Natural killer cell (primary cell): ENCODE measurements around the gene CNTN6. TPM values are rescaled to one million over a fixed set of nuclear protein-coding genes. Genes with fewer than 3 reads are reported as not detected.

ENCODE experiments used
- ATAC-seq, 3 donors: fragments of 150-1000 bp in 2 of 3; fragments of 200-7000 bp in 1 of 3; cut with Tn5 transposase; 1 replicate in 1 of 3; 2 replicates in 2 of 3; pipeline ENCODE4 v1.10.0; 2021; ENCODE audit warnings: mild to moderate bottlenecking in 2 of 3, moderate library complexity in 2 of 3
- DNase-seq, 2 donors: peaks; one replicate each; pipeline versions ENCODE4 v3.0.0 to v3.0.0-alpha.2; 2013 to 2021; ENCODE audit warnings: mixed read lengths in 1 of 2
- H3K27ac ChIP-seq: one replicate; pipeline ENCODE4 v1.5.1; 2013; ENCODE audit warnings: mild to moderate bottlenecking, low read length
- H3K27me3 ChIP-seq: one replicate; pipeline ENCODE4 v1.6.1; 2013; ENCODE audit warnings: low read length; ENCODE audit not compliant: control insufficient read depth, insufficient read depth
- H3K36me3 ChIP-seq: one replicate; pipeline ENCODE4 v1.6.1; 2013; ENCODE audit warnings: low read length; ENCODE audit not compliant: control insufficient read depth, insufficient read depth
- H3K4me1 ChIP-seq: one replicate; pipeline ENCODE4 v1.6.1; 2013; ENCODE audit warnings: low read length; ENCODE audit not compliant: control insufficient read depth, insufficient read depth
- H3K4me3 ChIP-seq: one replicate; pipeline ENCODE4 v1.5.1; 2013; ENCODE audit warnings: low read length
- H3K9me3 ChIP-seq: one replicate; pipeline ENCODE4 v1.6.1; 2013; ENCODE audit warnings: low read length; ENCODE audit not compliant: control insufficient read depth, insufficient read depth
- H3K27ac Mint-ChIP-seq, 2 donors: one replicate each; pipeline ENCODE4 v1.8.0; 2022; ENCODE audit warnings: mild to moderate bottlenecking in 2 of 2, mixed read lengths in 2 of 2, moderate library complexity in 1 of 2
- H3K27me3 Mint-ChIP-seq, 2 donors: one replicate each; pipeline ENCODE4 v1.8.0; 2022; ENCODE audit warnings: low read depth in 2 of 2, mixed read lengths in 2 of 2
- H3K36me3 Mint-ChIP-seq: one replicate; pipeline ENCODE4 v1.8.0; 2022; ENCODE audit warnings: mixed read lengths
- H3K4me1 Mint-ChIP-seq, 2 donors: one replicate each; pipeline ENCODE4 v1.8.0; 2022; ENCODE audit warnings: mixed read lengths in 2 of 2
- H3K4me3 Mint-ChIP-seq: one replicate; pipeline ENCODE4 v1.8.0; 2022; ENCODE audit warnings: mild to moderate bottlenecking, moderate library complexity, mixed read lengths
- H3K9me3 Mint-ChIP-seq, 2 donors: one replicate each; pipeline ENCODE4 v1.8.0; 2022; ENCODE audit warnings: mixed read lengths in 2 of 2
- CTCF ChIP-seq: fragments of 200-600 bp; IDR thresholded peaks from one replicate; pipeline ENCODE4 v1.8.0; 2022; ENCODE audit warnings: antibody characterized with exemption
- WGBS: methylation state at CpG from one replicate; pipeline ENCODE4 v1.1.7; 2013; ENCODE audit warnings: missing lambda C conversion rate; ENCODE audit not compliant: insufficient coverage; 5-methylcytosine and 5-hydroxymethylcytosine counted together
- intact Hi-C: fragments of 100-400 bp; cut with micrococcal nuclease; formaldehyde crosslinking; loops from one replicate; pipeline ENCODE4 v1.14.2; 2022
- total RNA-seq, 4 donors: library from RNA; stranded (reverse); fragments of 120-200 nt in 1 of 4; gene quantifications; one replicate each; pipeline versions ENCODE4 v1.2.3 to v1.2.4, GENCODE V29; 2013 to 2022

The CNTN6 gene
- total RNA-seq, 3 donors from 2014 or later (not counting 1 experiment from before 2014, with no cell fraction given), result not detected

- Histone ChIP-seq H3K9me3 (no peaks in the 10 kb centered on the region), H3K27me3 (no peaks in the 10 kb centered on the region), H3K36me3 (no peaks in the 10 kb centered on the region), H3K4me1 (no peaks in the 10 kb centered on the region), H3K27ac (no peak overlapping the region), H3K4me3 (no peak overlapping the region)
- Mint-ChIP-seq H3K4me1 (no peaks in the 10 kb centered on the region), H3K27me3 (no peaks in the 10 kb centered on the region), H3K36me3 (no peaks in the 10 kb centered on the region), H3K9me3 (peaks cover 3 to 6% of the 10 kb centered on the region in 2 donors), H3K4me3 (no peak overlapping the region), H3K27ac (no peak overlapping the region)
- no peak for TF ChIP-seq CTCF
- ATAC-seq (no peak), DNase-seq (no peak)
- 23% methylated on average over 2 of the region's 2 CpGs for WGBS
- intact Hi-C loops, result no loop called here
Measured at GRCh38 chr3:1207904-1208303, 115.1 kb downstream of the CNTN6 start.

DNA sequence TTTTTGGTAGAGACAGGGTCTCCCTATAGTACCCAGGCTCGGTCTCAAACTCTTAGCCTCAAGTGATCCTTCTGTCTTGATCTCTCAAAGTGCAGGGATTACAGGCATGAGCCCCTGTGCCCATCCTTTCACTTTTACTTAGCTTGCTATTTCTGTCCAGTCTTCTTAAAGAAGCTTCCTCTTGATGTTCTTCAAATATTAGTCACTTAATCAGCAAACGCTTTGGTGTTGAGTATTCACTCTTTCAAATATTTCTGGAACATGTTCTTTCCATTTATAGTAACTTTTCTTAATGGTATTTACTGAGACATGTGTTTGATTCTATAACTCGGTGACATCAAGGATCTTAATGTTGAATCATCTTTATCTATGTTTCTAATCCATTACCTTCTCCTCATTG, 122.1 kb downstream of the CNTN6 start:
- no peak for ATAC-seq
- no peak for TF ChIP-seq CTCF
- no peak overlapping the region for H3K4me3 Mint-ChIP-seq

GRCh38 chr3:1216856-1217255, 124.0 kb downstream of the CNTN6 start:
- Histone ChIP-seq H3K4me1 (no peaks in the 10 kb centered on the region), H3K27me3 (no peaks in the 10 kb centered on the region), H3K27ac (no peak overlapping the region), H3K9me3 (peaks cover 7% of the 10 kb centered on the region), H3K36me3 (no peaks in the 10 kb centered on the region), H3K4me3 (no peak overlapping the region)
- DNase-seq (no peak), ATAC-seq (no peak)
- no peaks in the 10 kb centered on the region for H3K27me3 Mint-ChIP-seq
- H3K9me3 Mint-ChIP-seq, result peaks cover 14 to 25% of the 10 kb centered on the region in 2 donors
- H3K4me3 Mint-ChIP-seq, result no peak overlapping the region
- intact Hi-C loops, result no loop called here
- H3K27ac Mint-ChIP-seq, result no peak overlapping the region
- WGBS, result 57% methylated on average over 1 of the region's 1 CpG
- no peak for TF ChIP-seq CTCF
- H3K4me1 Mint-ChIP-seq, result no peaks in the 10 kb centered on the region
- peaks cover 6% of the 10 kb centered on the region for H3K36me3 Mint-ChIP-seq

More for the DNA sequence above, 122.1 kb downstream of the CNTN6 start:
- WGBS, result 72% methylated on average over 1 of the region's 3 CpGs
- peaks cover 6% of the 10 kb centered on the region for H3K36me3 Mint-ChIP-seq
- no peaks in the 10 kb centered on the region for H3K36me3 ChIP-seq
- peaks cover 7% of the 10 kb centered on the region for H3K9me3 ChIP-seq
- no peak overlapping the region for H3K27ac ChIP-seq
- intact Hi-C loops, result no loop called here
- no peaks in the 10 kb centered on the region for H3K4me1 ChIP-seq
- H3K9me3 Mint-ChIP-seq, result peaks cover 12 to 26% of the 10 kb centered on the region in 2 donors
- no peaks in the 10 kb centered on the region for H3K27me3 Mint-ChIP-seq
- DNase-seq, result no peak
- H3K27me3 ChIP-seq, result no peaks in the 10 kb centered on the region
- no peaks in the 10 kb centered on the region for H3K4me1 Mint-ChIP-seq
- H3K27ac Mint-ChIP-seq, result no peak overlapping the region
- no peak overlapping the region for H3K4me3 ChIP-seq

GRCh38 chr3:1227111-1227510, 134.3 kb downstream of the CNTN6 start:
- no peaks in the 10 kb centered on the region for H3K9me3 ChIP-seq
- intact Hi-C loops, result no loop called here
- no peak overlapping the region for H3K27ac Mint-ChIP-seq

More at GRCh38 chr3:1227111-1227510, 134.3 kb downstream of the CNTN6 start:
- peaks cover 7% of the 10 kb centered on the region for H3K36me3 Mint-ChIP-seq
- peaks cover 8 to 25% of the 10 kb centered on the region in 2 donors for H3K9me3 Mint-ChIP-seq
- WGBS, result 89% methylated on average over 3 of the region's 3 CpGs
- H3K27me3 Mint-ChIP-seq, result no peaks in the 10 kb centered on the region
- Histone ChIP-seq H3K27ac (no peak overlapping the region), H3K4me1 (no peaks in the 10 kb centered on the region), H3K36me3 (no peaks in the 10 kb centered on the region), H3K27me3 (no peaks in the 10 kb centered on the region), H3K4me3 (no peak overlapping the region)
- ATAC-seq (no peak), DNase-seq (no peak)
- H3K4me1 Mint-ChIP-seq, result no peaks in the 10 kb centered on the region
- H3K4me3 Mint-ChIP-seq, result no peak overlapping the region
- TF ChIP-seq CTCF, result no peak
